Pancreas (tissue), 10 donors: ENCODE data around the gene ADM2. TPM values are rescaled to one million over a fixed set of nuclear protein-coding genes. Genes with fewer than 3 reads are reported as not detected.
A peak's percentile ranks its signal among the peaks of the same experiment; 100 is the strongest.

Experiments used
- ATAC-seq, 4 donors: fragments of 200-7000 bp; cut with Tn5 transposase; one replicate each; pipeline versions ENCODE4 v1.8.0 to v1.9.1; 2020; ENCODE audit warnings: mild to moderate bottlenecking in 4 of 4, moderate library complexity in 4 of 4
- DNase-seq, 6 donors: peaks; one replicate each; pipeline ENCODE4 v3.0.0-alpha.2; 2020
- FAIRE-seq: peaks from 2 replicates; lab custom pipeline; 2012; peaks lifted over from hg19 to GRCh38; lab: Jason Lieb, UNC
- H3K27ac ChIP-seq, 4 donors: fragments of 200-600 bp; sonication (generic); 1 replicate in 3 of 4; 2 replicates in 1 of 4; pipeline versions ENCODE4 v1.5.0 to v1.8.0; 2020
- H3K27me3 ChIP-seq, 4 donors: fragments of 200-600 bp; one replicate each; pipeline ENCODE4 v1.8.0; 2021
- H3K36me3 ChIP-seq, 3 donors: fragments of 200-600 bp; sonication (generic) in 1 of 3; one replicate each; pipeline versions ENCODE4 v1.5.0 to v1.8.0; 2020 to 2021
- H3K4me1 ChIP-seq, 3 donors: fragments of 200-600 bp; one replicate each; pipeline ENCODE4 v1.8.0; 2021
- H3K4me3 ChIP-seq, 4 donors: fragments of 200-600 bp; sonication (generic) in 2 of 4; one replicate each; pipeline versions ENCODE4 v1.5.0 to v1.8.0; 2020 to 2021
- H3K9me3 ChIP-seq, 4 donors: fragments of 200-600 bp; one replicate each; pipeline ENCODE4 v1.8.0; 2021
- CTCF ChIP-seq, 4 donors: fragments of 200-600 bp; sonication (generic) in 3 of 4; IDR thresholded peaks; one replicate each; pipeline versions ENCODE4 v1.5.0 to v1.8.0; 2021; ENCODE audit warnings: antibody characterized with exemption in 4 of 4
- WGBS, 2 donors: extraction: QIAGEN DNeasy Blood & Tissue Kit; methylation state at CpG; one replicate each; pipeline ENCODE4 v1.1.7; 2013; 5-methylcytosine and 5-hydroxymethylcytosine counted together
- intact Hi-C, 3 donors: fragments of 100-400 bp; cut with DNase I; formaldehyde crosslinking; loops; one replicate each; pipeline versions ENCODE4 v1.11.1 to v1.14.2; 2022
- polyA plus RNA-seq, 2 donors: library from polyadenylated mRNA; stranded (reverse); fragments of 200-250 nt; gene quantifications; one replicate each; pipeline ENCODE4 v1.2.3, GENCODE V29; 2013
- total RNA-seq, 6 donors: library from RNA; stranded (reverse); fragmentation: NEBNext Ultra II Directional in 4 of 6; extraction: Animal tissue kit (Norgen Biotek cat#: 25700) in 4 of 6; gene quantifications; one replicate each; pipeline versions ENCODE4 v1.2.1 to v1.2.4, GENCODE V29; 2021 to 2023
- donor health status: healthy with polysubstance abuse.
- donor health status: DM: no; HTN: no; CAD: no; lungs with moderate emphysema.
- donor health status: DM: no; HTN: no; CAD: no.
- donor health status: control.
- donor health status: control.
- donor health status: Bipolar disorder and iron deficiency.
- donor health status: DM: yes; HTN: yes; CAD: no.
- donor health status: DM: no; HTN: no; CAD: no.
- donor health status: DM: no; HTN: no; CAD: no.
- donor health status: DM: yes; HTN: yes; CAD: no.

Gene ADM2
- total and polyA plus RNA-seq, 8 donors: 2.1 to 44.3 (median 5.8) TPM

GRCh38 chr22:50504369-50505211 lies 23.2 kb downstream of the ADM2 start:
- intact Hi-C loops: loop anchor here in 2 of 3 donors (5.0 to 10.0 kb wide), 2 partner anchors 257 to 260 kb away; partner anchors contain the start of gene TUBGCP6 (in 2 of the 2)
- peaks cover 0 to 15% (median 0%) of the 10 kb centered on the region in 3 donors for H3K36me3 ChIP-seq
- peaks cover 0 to 13% (median 0%) of the 10 kb centered on the region in 3 donors for H3K4me1 ChIP-seq
- peak; percentile 64 to 93 (median 86) for DNase-seq
- WGBS, 2 donors: 43 to 52% methylated on average over 34 to 44 of the region's 44 CpGs
- FAIRE-seq: no peak
- no peaks in the 10 kb centered on the region for H3K9me3 ChIP-seq
- H3K4me3 ChIP-seq: peak overlapping the region in 3 of 4 donors; percentile 5 to 87 (median 18)
- H3K27me3 ChIP-seq: no peaks in the 10 kb centered on the region
- TF ChIP-seq CTCF (IDR thresholded peaks at IDR 0.05): no peak
- peak overlapping the region in 2 of 4 donors; percentile 66 to 74 for H3K27ac ChIP-seq
- peak in 3 of 4 donors; percentile 7 to 32 (median 16) for ATAC-seq

- DNase-seq: no peak
These were observed 24.0 kb downstream of the ADM2 start for GRCh38 chr22:50505276-50505775.

GRCh38 chr22:50505776-50506610 lies 24.6 kb downstream of the ADM2 start:
- H3K36me3 ChIP-seq: peaks cover 0 to 15% (median 0%) of the 10 kb centered on the region in 3 donors
- TF ChIP-seq CTCF (IDR thresholded peaks at IDR 0.05): no peak
- peaks cover 0 to 13% (median 0%) of the 10 kb centered on the region in 3 donors for H3K4me1 ChIP-seq
- ATAC-seq (peak; percentile 6 to 52 (median 42)), DNase-seq (peak in 5 of 6 donors; percentile 52 to 89 (median 75)), FAIRE-seq (no peak)
- H3K27me3 ChIP-seq: no peaks in the 10 kb centered on the region
- H3K27ac ChIP-seq: peak overlapping the region; percentile 22 to 74 (median 67)
- WGBS, 2 donors: 44 to 53% methylated on average over 38 to 41 of the region's 41 CpGs
- H3K4me3 ChIP-seq: peak overlapping the region; percentile 68 to 90 (median 83)
- intact Hi-C loops: loop anchor here in 2 of 3 donors (5.0 to 10.0 kb wide), 2 partner anchors 259 to 261 kb away; partner anchors contain the start of gene TUBGCP6 (in 2 of the 2)
- H3K9me3 ChIP-seq: no peaks in the 10 kb centered on the region

More at GRCh38 chr22:50505276-50505775, 24.0 kb downstream of the ADM2 start:
- FAIRE-seq (no peak), ATAC-seq (peak in 2 of 4 donors; percentile 1 to 7)
- Histone ChIP-seq H3K4me3 (peak overlapping the region in 3 of 4 donors; percentile 68 to 90 (median 87)), H3K27me3 (no peaks in the 10 kb centered on the region), H3K36me3 (peaks cover 0 to 15% (median 0%) of the 10 kb centered on the region in 3 donors), H3K4me1 (peaks cover 0 to 13% (median 0%) of the 10 kb centered on the region in 3 donors), H3K9me3 (no peaks in the 10 kb centered on the region), H3K27ac (peak overlapping the region in 2 of 4 donors; percentile 66 to 74)
- 45 to 48% methylated on average over 14 of the region's 14 CpGs for WGBS, 2 donors
- no peak for TF ChIP-seq CTCF (IDR thresholded peaks at IDR 0.05)
- intact Hi-C loops: loop anchor here in 2 of 3 donors (5.0 to 10.0 kb wide), 2 partner anchors 258 to 261 kb away; partner anchors contain the start of gene TUBGCP6 (in 2 of the 2)

- H3K27ac ChIP-seq: peak overlapping the region; percentile 66 to 75 (median 71)
- no peak for TF ChIP-seq CTCF (IDR thresholded peaks at IDR 0.05)
- peaks cover 0 to 13% (median 0%) of the 10 kb centered on the region in 3 donors for H3K4me1 ChIP-seq
- H3K36me3 ChIP-seq: peaks cover 0 to 15% (median 0%) of the 10 kb centered on the region in 3 donors
- no peaks in the 10 kb centered on the region for H3K27me3 ChIP-seq
- ATAC-seq (peak; percentile 23 to 45 (median 35)), FAIRE-seq (no peak), DNase-seq (peak; percentile 72 to 93 (median 86))
- no peaks in the 10 kb centered on the region for H3K9me3 ChIP-seq
- H3K4me3 ChIP-seq: peak overlapping the region; percentile 68 to 90 (median 83)
- intact Hi-C loops: loop anchor here in 2 of 3 donors (5.0 to 10.0 kb wide), 2 partner anchors 260 to 262 kb away; partner anchors contain the start of gene TUBGCP6 (in 2 of the 2)
- WGBS, 2 donors: 14 to 21% methylated on average over 16 to 21 of the region's 21 CpGs
These were observed 25.5 kb downstream of the ADM2 start for GRCh38 chr22:50506611-50507420.
